Fibroblast of villous mesenchyme (primary cell): ENCODE results near the gene PSMD3. TPM values are rescaled to one million over a fixed set of nuclear protein-coding genes. Genes with fewer than 3 reads are reported as not detected.
A peak's percentile ranks its signal among the peaks of the same experiment; 100 is the strongest.
"Not testable (repeated sequence)": the region's sequence is repeated elsewhere in the genome, so short reads cannot be mapped to it uniquely, and the experiment has no call there.

Experiments
- DNase-seq: peaks from one replicate; pipeline ENCODE4 v3.0.0-alpha.2; 2010; ENCODE audit warnings: low read depth
- H3K4me3 ChIP-seq: 2 replicates; pipeline ENCODE4 v1.5.1; 2011; ENCODE audit warnings: low read depth, mild to moderate bottlenecking, low read length
- CTCF ChIP-seq: IDR thresholded peaks from 2 replicates; pipeline ENCODE4 v1.5.1; 2012; ENCODE audit warnings: low read depth, mild to moderate bottlenecking, low read length; ENCODE audit not compliant: insufficient read depth
- total RNA-seq: library from RNA; depleted of rRNA; stranded (reverse); fragments of >200 nt; gene quantifications from 2 replicates; pipeline ENCODE4 v1.2.3, GENCODE V29; 2012

Gene PSMD3
- total RNA-seq, 1 donor, result 120 TPM

GRCh38 chr17:39939106-39939505 lies 41.5 kb upstream of the PSMD3 start:
- no peak overlapping the region for H3K4me3 ChIP-seq
- no peak for DNase-seq
- no peak for TF ChIP-seq CTCF

- DNase-seq, result peak; percentile 90
- TF ChIP-seq CTCF, result peak; percentile 67
- no peak overlapping the region for H3K4me3 ChIP-seq
Measured at GRCh38 chr17:39939588-39940419, 40.8 kb upstream of the PSMD3 start.

- DNase-seq, result no peak
- H3K4me3 ChIP-seq, result no peak overlapping the region
- no peak for TF ChIP-seq CTCF
Measured at GRCh38 chr17:39943702-39944392, 36.8 kb upstream of the PSMD3 start.

- DNase-seq, result no peak
- no peak overlapping the region for H3K4me3 ChIP-seq
- TF ChIP-seq CTCF, result no peak
Measured at GRCh38 chr17:39944393-39944711, 36.3 kb upstream of the PSMD3 start.

GRCh38 chr17:39946551-39947330 lies 33.9 kb upstream of the PSMD3 start:
- no peak for DNase-seq
- TF ChIP-seq CTCF, result no peak
- no peak overlapping the region for H3K4me3 ChIP-seq

- not testable (repeated sequence) for H3K4me3 ChIP-seq, DNase-seq
Measured at GRCh38 chr17:39948489-39948828, 32.1 kb upstream of the PSMD3 start.

GRCh38 chr17:39949028-39949427 lies 31.6 kb upstream of the PSMD3 start:
- no peak for DNase-seq
- H3K4me3 ChIP-seq, result no peak overlapping the region
- TF ChIP-seq CTCF, result no peak
